Measurements from ENCODE around the gene FAXC.
A peak's percentile ranks its signal among the peaks of the same experiment; 100 is the strongest.
"Not testable (repeated sequence)": the region's sequence is repeated elsewhere in the genome, so short reads cannot be mapped to it uniquely, and the experiment has no call there.

FAXC gene

GRCh38 chr6:99341862-99342455 lies 7.5 kb downstream of the FAXC start:
- DNase-seq (ENCODE audit: low spot score) = no peak

- no peak for DNase-seq (ENCODE audit: low spot score)
Observed at GRCh38 chr6:99338188-99338587, 11.3 kb downstream of the FAXC start.

- DNase-seq (ENCODE audit: low spot score) = not testable (repeated sequence)
Observed at GRCh38 chr6:99335298-99335697, 14.2 kb downstream of the FAXC start.

GRCh38 chr6:99334526-99335127 lies 14.8 kb downstream of the FAXC start:
- DNase-seq (ENCODE audit: low spot score) = peak; percentile 82

GRCh38 chr6:99333068-99333467 lies 16.4 kb downstream of the FAXC start:
- DNase-seq (ENCODE audit: low spot score) = no peak

GRCh38 chr6:99331531-99331930 lies 17.9 kb downstream of the FAXC start:
- no peak for DNase-seq (ENCODE audit: low spot score)

GRCh38 chr6:99330159-99330558 lies 19.3 kb downstream of the FAXC start:
- DNase-seq (ENCODE audit: low spot score) = peak; percentile 76

GRCh38 chr6:99324996-99325395 lies 24.5 kb downstream of the FAXC start:
- DNase-seq (ENCODE audit: low spot score) = no peak

- no peak for DNase-seq (ENCODE audit: low spot score)
Observed at GRCh38 chr6:99318566-99318965, 30.9 kb downstream of the FAXC start.

- no peak for DNase-seq (ENCODE audit: low spot score)
Observed at GRCh38 chr6:99312354-99312753, 37.1 kb downstream of the FAXC start.

- no peak for DNase-seq (ENCODE audit: low spot score)
Observed at GRCh38 chr6:99310553-99310952, 38.9 kb downstream of the FAXC start.

- no peak for DNase-seq (ENCODE audit: low spot score)
Observed at GRCh38 chr6:99309557-99309956, 39.9 kb downstream of the FAXC start.

GRCh38 chr6:99308788-99309187 lies 40.7 kb downstream of the FAXC start:
- no peak for DNase-seq (ENCODE audit: low spot score)

- no peak for DNase-seq (ENCODE audit: low spot score)
Observed at GRCh38 chr6:99307295-99307907, 42.1 kb downstream of the FAXC start.

GRCh38 chr6:99306341-99306740 lies 43.1 kb downstream of the FAXC start:
- DNase-seq (ENCODE audit: low spot score) = no peak

- DNase-seq (ENCODE audit: low spot score) = no peak
Observed at GRCh38 chr6:99305021-99305554, 44.4 kb downstream of the FAXC start.

GRCh38 chr6:99297415-99297814 lies 52.1 kb downstream of the FAXC start:
- DNase-seq (ENCODE audit: low spot score) = no peak

- peak; percentile 11 for DNase-seq (ENCODE audit: low spot score)
Observed at GRCh38 chr6:99297006-99297405, 52.5 kb downstream of the FAXC start.

- no peak for DNase-seq (ENCODE audit: low spot score)
Observed at GRCh38 chr6:99296261-99296660, 53.2 kb downstream of the FAXC start.

- no peak for DNase-seq (ENCODE audit: low spot score)
Observed at GRCh38 chr6:99295276-99295675, 54.2 kb downstream of the FAXC start.

GRCh38 chr6:99294786-99295185 lies 54.7 kb downstream of the FAXC start:
- no peak for DNase-seq (ENCODE audit: low spot score)

GRCh38 chr6:99289701-99290100 lies 59.8 kb downstream of the FAXC start:
- DNase-seq (ENCODE audit: low spot score) = no peak

GRCh38 chr6:99288668-99289067 lies 60.8 kb downstream of the FAXC start:
- no peak for DNase-seq (ENCODE audit: low spot score)

Measured in pons (tissue), 1 donor.